H1 (cell line): ENCODE measurements around the gene FTL. TPM values are rescaled to one million over a fixed set of nuclear protein-coding genes. Genes with fewer than 3 reads are reported as not detected.

ENCODE experiments used
- ASH2L ChIP-seq: fragments of 200-600, 300-600 bp; sonication (generic); IDR thresholded peaks from one replicate; pipeline ENCODE4 v1.7.1; 2017; ENCODE audit warnings: low read length
- BACH1 ChIP-seq: IDR thresholded peaks from 2 replicates; pipeline ENCODE4 v1.6.1; 2012; ENCODE audit warnings: low read length, improper control_type of control experiment
- BCL11A ChIP-seq, 2 experiments: IDR thresholded peaks; one replicate each; pipeline ENCODE4 v1.6.1; 2011; ENCODE audit warnings: low read depth in 2 of 2, low read length in 2 of 2, mild to moderate bottlenecking in 2 of 2
- CBX5 ChIP-seq: fragments of 300-800, 300-1000 bp; sonication (generic); IDR thresholded peaks from 2 replicates; pipeline ENCODE4 v1.7.1; 2016; ENCODE audit warnings: antibody characterized with exemption, low read length, low read depth
- CEBPB ChIP-seq: IDR thresholded peaks from 2 replicates; pipeline ENCODE4 v1.6.1; 2012; ENCODE audit warnings: low read depth, low read length
- CHD2 ChIP-seq: IDR thresholded peaks from 2 replicates; pipeline ENCODE4 v1.6.1; 2012; ENCODE audit warnings: low read length, improper control_type of control experiment
- CREB1 ChIP-seq: IDR thresholded peaks from 2 replicates; pipeline ENCODE4 v1.6.1; 2012; ENCODE audit warnings: inconsistent platforms
- GTF2F1 ChIP-seq: IDR thresholded peaks from 2 replicates; pipeline ENCODE4 v1.6.1; 2012; ENCODE audit warnings: low read depth, low read length, improper control_type of control experiment, borderline replicate concordance
- HDAC2 ChIP-seq, 2 experiments: fragments of 300-600 bp in 1 of 2; sonication (generic) in 1 of 2; IDR thresholded peaks; 2 replicates each; pipeline ENCODE4 v1.6.1; 2011 to 2012; ENCODE audit warnings: low read depth in 2 of 2, low read length in 2 of 2, mild to moderate bottlenecking in 2 of 2, moderate library complexity in 2 of 2, borderline replicate concordance in 1 of 2, inconsistent platforms in 1 of 2
- HDAC6 ChIP-seq: IDR thresholded peaks from one replicate; pipeline ENCODE4 v1.7.1; 2012; ENCODE audit warnings: low read depth, mild to moderate bottlenecking, inconsistent platforms, low read length, moderate library complexity
- JUN ChIP-seq: IDR thresholded peaks from 2 replicates; pipeline ENCODE4 v1.6.1; 2011; ENCODE audit warnings: low read depth, mild to moderate bottlenecking, improper control_type of control experiment, low read length
- JUND ChIP-seq: IDR thresholded peaks from 2 replicates; pipeline ENCODE4 v1.6.1; 2011; ENCODE audit warnings: mild to moderate bottlenecking, improper control_type of control experiment, low read length
- KDM4A ChIP-seq: IDR thresholded peaks from one replicate; pipeline ENCODE4 v1.7.1; 2012; ENCODE audit warnings: low read depth, mild to moderate bottlenecking, moderate library complexity, low read length, inconsistent platforms; ENCODE audit not compliant: severe bottlenecking
- POLR2AphosphoS5 ChIP-seq: IDR thresholded peaks from 2 replicates; pipeline ENCODE4 v1.6.1; 2011; ENCODE audit warnings: low read depth, low read length
- POU5F1 ChIP-seq: IDR thresholded peaks from 2 replicates; pipeline ENCODE4 v1.6.1; 2011; ENCODE audit warnings: low read depth, mild to moderate bottlenecking, low read length, moderate library complexity
- SP2 ChIP-seq: IDR thresholded peaks from 2 replicates; pipeline ENCODE4 v1.6.1; 2012; ENCODE audit warnings: mild to moderate bottlenecking, low read length, inconsistent platforms
- SRF ChIP-seq: IDR thresholded peaks from 2 replicates; pipeline ENCODE4 v1.6.1; 2011; ENCODE audit warnings: mild to moderate bottlenecking, low read depth, low read length, moderate library complexity
- TAF7 ChIP-seq: optimal IDR thresholded peaks from 2 replicates; pipeline ENCODE3; 2011; ENCODE audit warnings: low read depth, mild to moderate bottlenecking, inconsistent platforms, low read length, moderate library complexity, borderline replicate concordance
- TEAD4 ChIP-seq: IDR thresholded peaks from 2 replicates; pipeline ENCODE4 v1.6.1; 2012; ENCODE audit warnings: low read depth, low read length, inconsistent platforms, mixed read lengths
- polyA plus RNA-seq, 7 experiments: library from polyadenylated mRNA; depleted of rRNA in 3 of 7; stranded (reverse) in 5 of 7; unstranded in 2 of 7; fragments of >200 nt in 5 of 7; fragments of 200-250 nt in 2 of 7; gene quantifications; 1 replicate in 5 of 7; 2 replicates in 1 of 7; 4 replicates in 1 of 7; pipeline versions ENCODE4 v1.2.1 to v1.2.3, GENCODE V29; 2011 to 2013; ENCODE audit warnings: missing spikeins in 2 of 7, mixed read lengths in 2 of 7
- total RNA-seq: library from RNA; stranded (reverse); fragmentation: NEBNext Ultra II Directional; extraction: Animal tissue kit (Norgen Biotek cat#: 25700); gene quantifications from 2 replicates; pipeline ENCODE4 v1.2.1, GENCODE V29; 2021
- TF ChIP-seq, protein P1 (sequence below): IDR thresholded peaks from 2 replicates; pipeline ENCODE4 v1.6.1; 2012; ENCODE audit warnings: low read length, inconsistent platforms
- TF ChIP-seq, protein P2 (sequence below): IDR thresholded peaks from 2 replicates; pipeline ENCODE4 v1.6.1; 2012; ENCODE audit warnings: inconsistent platforms
- TF ChIP-seq, protein P3 (sequence below): IDR thresholded peaks from 2 replicates; pipeline ENCODE4 v1.6.1; 2012; ENCODE audit warnings: inconsistent platforms

The FTL gene
- total and polyA plus RNA-seq, 2 of the 8 experiments (the other 6 are each of a cell fraction or from before 2014, with no cell fraction given), result 1,751 to 2,427 TPM

DNA sequence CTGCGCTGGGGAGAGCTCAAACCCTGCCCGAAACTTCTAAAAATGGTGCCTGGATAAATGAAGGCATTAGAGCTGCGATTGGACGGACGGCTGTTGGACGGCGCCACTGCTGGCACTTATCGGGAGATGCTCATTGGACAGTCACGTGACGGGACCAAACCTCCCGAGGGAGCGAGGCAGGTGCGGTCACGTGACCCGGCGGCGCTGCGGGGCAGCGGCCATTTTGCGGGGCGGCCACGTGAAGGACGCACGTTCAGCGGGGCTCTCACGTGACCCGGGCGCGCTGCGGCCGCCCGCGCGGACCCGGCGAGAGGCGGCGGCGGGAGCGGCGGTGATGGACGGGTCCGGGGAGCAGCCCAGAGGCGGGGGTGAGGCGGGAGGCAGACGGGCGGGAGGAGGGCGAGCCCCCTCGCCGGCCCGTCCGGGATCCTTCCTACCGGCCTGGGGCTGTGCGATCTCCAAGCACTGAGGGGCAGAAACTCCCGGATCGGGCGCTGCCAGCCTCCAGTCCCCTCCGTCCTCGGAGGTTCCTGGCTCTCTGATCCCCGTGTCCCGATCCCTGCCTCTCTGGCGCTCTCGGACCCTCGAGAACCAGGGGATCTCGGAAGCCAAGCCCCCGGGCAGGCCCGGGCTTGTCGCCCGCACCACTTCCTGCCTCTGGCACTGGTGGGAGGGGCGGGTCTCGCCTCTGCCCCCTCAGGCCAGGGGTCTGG lies 10.4 kb upstream of the FTL start, which contains the start of gene BAX (continued):
- TF ChIP-seq POU5F1, result no peak
- TF ChIP-seq HDAC6, result no peak
- TF ChIP-seq SRF, result no peak
- TF ChIP-seq POLR2AphosphoS5, result peak; percentile 66; the same call in 1 of the 2 replicates
- TF ChIP-seq KDM4A, result peak; percentile 45
- TF ChIP-seq CHD2, result no peak
- no peak for TF ChIP-seq BACH1
- TF ChIP-seq JUN, result no peak
- no peak for TF ChIP-seq TEAD4
- TF ChIP-seq SP2, result no peak
- no peak for TF ChIP-seq JUND
- TF ChIP-seq, protein P1, sequence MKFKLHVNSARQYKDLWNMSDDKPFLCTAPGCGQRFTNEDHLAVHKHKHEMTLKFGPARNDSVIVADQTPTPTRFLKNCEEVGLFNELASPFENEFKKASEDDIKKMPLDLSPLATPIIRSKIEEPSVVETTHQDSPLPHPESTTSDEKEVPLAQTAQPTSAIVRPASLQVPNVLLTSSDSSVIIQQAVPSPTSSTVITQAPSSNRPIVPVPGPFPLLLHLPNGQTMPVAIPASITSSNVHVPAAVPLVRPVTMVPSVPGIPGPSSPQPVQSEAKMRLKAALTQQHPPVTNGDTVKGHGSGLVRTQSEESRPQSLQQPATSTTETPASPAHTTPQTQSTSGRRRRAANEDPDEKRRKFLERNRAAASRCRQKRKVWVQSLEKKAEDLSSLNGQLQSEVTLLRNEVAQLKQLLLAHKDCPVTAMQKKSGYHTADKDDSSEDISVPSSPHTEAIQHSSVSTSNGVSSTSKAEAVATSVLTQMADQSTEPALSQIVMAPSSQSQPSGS, result no peak
- TF ChIP-seq GTF2F1, result peak; percentile 94
- no peak for TF ChIP-seq ASH2L
- peak in 1 of 2 experiments; percentile 17; a peak in 1 of 4 replicates for TF ChIP-seq HDAC2 (IDR thresholded peaks at IDR 0.05; ENCODE audit: borderline replicate concordance in 1 of 2, low read depth in 2 of 2, low read length in 2 of 2)
- TF ChIP-seq, protein P2, sequence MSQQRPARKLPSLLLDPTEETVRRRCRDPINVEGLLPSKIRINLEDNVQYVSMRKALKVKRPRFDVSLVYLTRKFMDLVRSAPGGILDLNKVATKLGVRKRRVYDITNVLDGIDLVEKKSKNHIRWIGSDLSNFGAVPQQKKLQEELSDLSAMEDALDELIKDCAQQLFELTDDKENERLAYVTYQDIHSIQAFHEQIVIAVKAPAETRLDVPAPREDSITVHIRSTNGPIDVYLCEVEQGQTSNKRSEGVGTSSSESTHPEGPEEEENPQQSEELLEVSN, result peak; percentile 59
- TF ChIP-seq, protein P3, sequence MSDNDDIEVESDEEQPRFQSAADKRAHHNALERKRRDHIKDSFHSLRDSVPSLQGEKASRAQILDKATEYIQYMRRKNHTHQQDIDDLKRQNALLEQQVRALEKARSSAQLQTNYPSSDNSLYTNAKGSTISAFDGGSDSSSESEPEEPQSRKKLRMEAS, result peak; percentile 95
- no peak for TF ChIP-seq CEBPB
- TF ChIP-seq BCL11A (IDR thresholded peaks at IDR 0.05; ENCODE audit: low read depth in 2 of 2, low read length in 2 of 2), result no peak
- TF ChIP-seq CREB1, result peak; percentile 56; the same call in 1 of the 2 replicates
- TF ChIP-seq CBX5, result no peak
- TF ChIP-seq TAF7, result peak; percentile 13
